ENCODE measurements around the gene ERFL.

ERFL gene

DNA sequence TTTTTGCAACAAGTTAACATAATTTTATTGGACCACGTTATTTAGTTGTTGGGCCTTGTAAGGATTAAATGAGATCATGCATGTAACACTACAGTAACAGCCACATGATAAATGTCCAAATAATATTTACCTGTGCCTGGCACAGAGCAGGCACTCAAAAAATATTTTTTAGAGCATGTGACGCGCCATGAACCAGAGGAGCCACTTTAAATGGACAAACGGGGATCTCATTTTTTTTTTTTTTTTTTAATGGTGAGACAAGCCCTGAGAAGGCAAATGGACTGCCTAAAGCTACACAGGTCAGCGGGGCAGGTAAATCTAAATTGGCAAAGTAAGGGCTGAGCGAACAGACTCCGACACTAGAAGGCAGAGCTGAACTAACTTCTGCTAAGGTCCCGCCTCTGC, 69.0 kb downstream of the ERFL start:
- TF ChIP-seq CTCF (IDR thresholded peaks at IDR 0.05; ENCODE audit: borderline replicate concordance, insufficient read depth, low read depth, low read length), result no peak
- peak overlapping the region; percentile 92 for H3K4me3 ChIP-seq (ENCODE audit: low read depth, low read length)

Data from GM12875 (cell line).